HUES6 (cell line): ENCODE results near the gene TEDC2.
A peak's percentile ranks its signal among the peaks of the same experiment; 100 is the strongest.

Experiments used
- H3K27ac ChIP-seq: 2 replicates; pipeline ENCODE4 v1.7.0; 2013; ENCODE audit warnings: low read depth, mild to moderate bottlenecking, low read length, inconsistent platforms
- H3K27me3 ChIP-seq: 2 replicates; pipeline ENCODE4 v1.6.1; 2013; ENCODE audit warnings: low read length; ENCODE audit not compliant: control insufficient read depth, insufficient read depth
- H3K36me3 ChIP-seq: 2 replicates; pipeline ENCODE4 v1.6.1; 2013; ENCODE audit warnings: low read length; ENCODE audit not compliant: control insufficient read depth, insufficient read depth
- H3K4me1 ChIP-seq: 2 replicates; pipeline ENCODE4 v1.6.1; 2013; ENCODE audit warnings: low read length; ENCODE audit not compliant: control insufficient read depth, insufficient read depth
- H3K4me3 ChIP-seq: 2 replicates; pipeline ENCODE4 v1.5.1; 2013; ENCODE audit warnings: low read depth, low read length
- H3K9ac ChIP-seq: one replicate; pipeline ENCODE4 v1.6.1; 2013; ENCODE audit warnings: mild to moderate bottlenecking, low read length
- H3K9me3 ChIP-seq: 2 replicates; pipeline ENCODE4 v1.6.1; 2013; ENCODE audit warnings: low read depth, low read length; ENCODE audit not compliant: control insufficient read depth, insufficient read depth

Gene TEDC2

GRCh38 chr16:2511996-2512734 is 52.3 kb downstream of the TEDC2 start:
- H3K9ac ChIP-seq = no peak overlapping the region
- H3K27me3 ChIP-seq = no peaks in the 10 kb centered on the region
- peaks cover 34% of the 10 kb centered on the region for H3K4me1 ChIP-seq
- H3K36me3 ChIP-seq = no peaks in the 10 kb centered on the region
- H3K9me3 ChIP-seq = no peaks in the 10 kb centered on the region
- peak overlapping the region; percentile 27 for H3K4me3 ChIP-seq
- no peak overlapping the region for H3K27ac ChIP-seq

GRCh38 chr16:2512735-2513404 is 53.0 kb downstream of the TEDC2 start:
- Histone ChIP-seq H3K36me3 (no peaks in the 10 kb centered on the region), H3K4me3 (peak overlapping the region; percentile 70), H3K9ac (peak overlapping the region; percentile 93), H3K27ac (peak overlapping the region; percentile 95), H3K27me3 (no peaks in the 10 kb centered on the region), H3K9me3 (no peaks in the 10 kb centered on the region), H3K4me1 (peaks cover 34% of the 10 kb centered on the region)

- Histone ChIP-seq H3K4me1 (peaks cover 34% of the 10 kb centered on the region), H3K9me3 (no peaks in the 10 kb centered on the region), H3K9ac (peak within 1 kb of the TSS; percentile 93), H3K27ac (peak within 1 kb of the TSS; percentile 95), H3K4me3 (peak within 1 kb of the TSS; percentile 70), H3K36me3 (no peaks in the 10 kb centered on the region), H3K27me3 (no peaks in the 10 kb centered on the region)
Observed at GRCh38 chr16:2513405-2514332, 53.8 kb downstream of the TEDC2 start, which contains the start of gene ATP6V0C. ATP6V0C (plus strand) TSS chr16:2513952; CDS start chr16:2514104, 152 bp downstream.
